AML-193 (cell line): ENCODE measurements around the gene KRTAP5-4.
"Not testable (repeated sequence)": the region's sequence is repeated elsewhere in the genome, so short reads cannot be mapped to it uniquely, and the experiment has no call there.

Source experiments
- DNase-seq, 2 experiments: peaks; one replicate each; lab custom pipeline; 2025; lab: John Stamatoyannopoulos, UW

KRTAP5-4 gene

GRCh38 chr11:1637628-1638027 is 15.7 kb upstream of the KRTAP5-4 start:
- no peak for DNase-seq

DNA sequence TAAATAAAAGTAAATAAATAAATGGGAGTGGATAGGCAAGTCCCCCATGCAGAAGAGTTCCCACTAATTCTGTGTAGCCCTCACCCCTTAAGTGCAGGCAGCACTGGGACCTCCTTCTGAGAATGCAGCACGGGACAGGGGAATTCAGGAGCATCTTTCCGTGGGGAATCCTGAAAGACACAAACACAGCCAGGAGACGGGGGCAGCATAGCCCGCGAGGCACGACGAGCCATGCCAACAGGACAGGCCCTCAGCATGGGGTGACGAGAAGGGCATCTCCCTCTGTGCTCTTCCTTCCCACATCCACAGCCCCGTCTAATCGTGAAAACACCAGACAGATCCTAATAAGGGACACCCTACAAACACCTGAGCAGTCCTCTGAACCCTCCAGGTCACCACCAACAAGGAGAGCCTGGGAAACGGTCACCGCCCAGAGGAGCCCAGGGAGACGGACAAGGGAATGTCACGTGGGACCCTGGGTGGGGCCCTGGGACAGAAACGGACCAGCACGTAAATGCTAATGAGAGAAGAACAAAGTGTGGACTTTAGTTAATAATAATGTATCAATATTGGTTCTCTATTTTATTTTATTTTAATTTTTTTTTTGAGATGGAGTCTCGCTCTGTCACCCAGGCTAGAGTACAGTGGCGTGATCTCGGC is 14.5 kb upstream of the KRTAP5-4 start:
- DNase-seq: no peak

- DNase-seq: no peak
These were observed 11.9 kb upstream of the KRTAP5-4 start for GRCh38 chr11:1633864-1634263.

DNA sequence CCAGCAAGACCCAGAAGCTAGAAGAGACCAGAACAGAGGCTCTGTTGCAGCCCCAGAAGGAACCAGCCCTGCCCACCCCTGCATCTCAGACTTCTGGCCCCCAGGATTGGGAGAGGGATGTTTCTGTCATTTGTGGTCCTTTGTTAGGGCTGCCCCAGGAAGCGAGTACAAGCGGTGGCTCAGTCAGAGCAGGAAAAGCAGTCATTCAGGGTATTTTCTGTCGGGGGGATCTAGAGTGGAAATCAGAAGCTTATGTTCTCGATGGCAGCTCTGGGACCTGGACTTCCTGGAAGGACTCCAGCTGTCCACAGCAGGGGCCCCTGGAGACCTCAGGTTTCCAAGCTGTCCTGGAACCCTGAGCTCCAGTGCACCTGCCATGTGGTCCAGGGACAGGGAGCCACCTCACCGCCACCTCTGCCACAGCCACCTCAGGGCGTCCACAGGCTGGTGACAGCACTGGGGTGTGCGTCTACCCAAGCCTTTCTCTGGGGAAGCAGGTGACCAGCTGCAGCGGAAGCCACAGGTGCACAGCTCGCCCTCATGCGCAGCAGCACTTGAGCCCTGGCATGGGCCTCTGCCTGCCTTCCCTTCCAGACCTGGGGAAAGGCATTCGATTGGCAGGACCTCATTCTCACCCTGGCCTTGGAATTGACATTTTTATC is 10.2 kb upstream of the KRTAP5-4 start:
- no peak for DNase-seq

DNA sequence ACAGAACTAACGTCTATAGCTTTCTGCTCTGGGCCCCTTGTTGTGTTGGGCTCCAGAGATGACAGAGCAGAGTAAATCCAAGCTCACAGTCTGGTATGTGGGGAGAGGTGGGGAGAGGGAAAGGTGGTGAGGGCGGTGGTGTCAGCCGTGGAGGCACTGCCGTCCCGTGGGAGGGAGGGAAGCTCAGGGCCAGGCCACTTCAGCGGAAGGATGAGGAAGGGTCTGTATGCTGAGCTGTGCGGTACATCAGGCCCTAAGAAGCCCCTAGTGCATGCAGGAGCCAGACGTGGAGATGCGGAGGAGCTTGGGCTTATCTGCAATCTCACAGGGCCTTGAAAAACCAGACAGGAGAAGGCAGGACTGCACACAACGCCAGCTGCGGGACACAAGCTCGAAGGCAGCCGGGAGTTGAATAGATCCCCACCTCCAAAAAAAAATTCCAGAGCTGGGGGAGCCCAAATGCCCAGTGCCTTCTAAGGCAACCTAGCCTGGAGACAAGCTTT is 9.2 kb upstream of the KRTAP5-4 start:
- no peak for DNase-seq

DNA sequence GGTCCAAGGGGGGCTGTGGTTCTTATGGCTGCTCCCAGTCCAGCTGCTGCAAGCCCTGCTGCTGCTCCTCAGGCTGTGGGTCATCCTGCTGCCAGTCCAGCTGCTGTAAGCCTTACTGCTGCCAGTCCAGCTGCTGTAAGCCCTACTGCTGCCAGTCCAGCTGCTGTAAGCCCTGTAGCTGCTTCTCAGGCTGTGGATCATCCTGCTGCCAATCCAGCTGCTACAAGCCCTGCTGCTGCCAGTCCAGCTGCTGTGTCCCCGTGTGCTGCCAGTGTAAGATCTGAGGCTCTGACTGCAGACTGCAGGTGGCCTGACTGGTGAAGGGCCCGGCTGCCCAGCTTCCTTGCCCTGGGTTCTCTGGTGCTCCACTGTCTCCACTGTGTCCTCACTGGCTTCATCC is 8.3 kb upstream of the KRTAP5-4 start:
- no peak for DNase-seq

- DNase-seq: no peak
These were observed 7.6 kb upstream of the KRTAP5-4 start, which contains the start of gene KRTAP5-5 for GRCh38 chr11:1629326-1630185. Gene KRTAP5-5 (plus strand): TSS chr11:1629775. CDS start chr11:1629841, 66 bp downstream.

DNA sequence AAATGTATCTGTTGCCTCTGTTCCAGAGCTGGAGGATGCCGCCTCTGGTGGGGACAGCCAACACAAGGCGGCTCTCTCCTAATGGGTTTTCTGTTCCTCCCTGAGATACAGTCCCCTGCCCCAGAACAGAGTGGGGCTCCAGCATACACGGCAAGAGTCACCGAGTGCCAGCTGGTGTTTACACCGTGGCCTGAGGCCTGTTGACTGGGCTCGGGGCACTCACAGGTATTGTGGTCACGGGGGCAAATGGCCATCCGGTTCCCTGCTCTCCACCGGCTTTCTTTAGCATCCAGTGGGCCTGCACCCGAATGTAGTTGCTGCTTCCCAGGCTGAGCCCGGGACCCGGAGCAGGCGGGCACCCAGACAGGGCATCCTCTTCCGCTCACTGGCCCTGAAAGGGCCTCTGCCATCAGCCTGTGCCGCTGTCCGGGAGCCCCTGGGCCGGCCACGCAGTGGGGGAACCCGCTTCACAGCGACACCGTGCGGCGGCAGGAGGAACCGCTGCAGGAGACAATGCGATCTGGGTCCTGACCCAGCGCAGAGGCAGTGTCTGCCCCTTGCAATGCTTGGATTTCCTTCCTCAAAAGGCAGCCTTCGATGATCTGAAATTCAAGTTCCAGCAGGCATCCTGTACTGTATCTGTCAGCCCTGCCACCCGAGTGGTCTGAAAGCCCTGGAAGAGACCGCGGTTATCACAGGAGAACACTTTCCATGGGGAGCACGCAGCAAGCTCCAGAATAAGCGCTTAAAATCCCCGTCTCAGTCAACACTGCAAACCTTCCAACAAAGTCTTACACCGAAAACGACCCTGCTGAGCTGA is 6.8 kb upstream of the KRTAP5-4 start:
- DNase-seq: peak; percentile 11 to 17

GRCh38 chr11:1625541-1625940 is 3.6 kb upstream of the KRTAP5-4 start:
- no peak for DNase-seq

DNA sequence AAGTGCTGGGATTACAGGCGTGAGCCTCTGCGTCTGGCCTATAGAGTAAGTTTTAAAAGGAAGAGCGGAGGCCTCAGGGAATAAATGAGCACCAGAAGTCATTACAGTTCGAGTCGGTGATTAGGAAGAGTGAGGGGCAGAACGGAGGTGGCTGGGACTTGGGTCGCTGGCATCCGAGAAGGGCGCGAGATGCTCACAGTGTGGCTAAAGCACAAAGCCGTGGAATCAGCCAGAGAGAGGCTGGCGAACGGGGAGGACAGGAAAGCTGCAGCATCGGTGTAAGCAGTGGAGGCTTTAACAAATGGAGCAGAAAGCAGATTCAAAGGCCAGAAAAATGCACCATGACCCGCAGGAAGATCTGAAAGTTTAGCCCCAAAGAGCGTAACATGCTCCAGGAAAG is 2.7 kb upstream of the KRTAP5-4 start:
- DNase-seq: no peak

- no peak for DNase-seq
These were observed 1.8 kb upstream of the KRTAP5-4 start for GRCh38 chr11:1623716-1624115.

DNA sequence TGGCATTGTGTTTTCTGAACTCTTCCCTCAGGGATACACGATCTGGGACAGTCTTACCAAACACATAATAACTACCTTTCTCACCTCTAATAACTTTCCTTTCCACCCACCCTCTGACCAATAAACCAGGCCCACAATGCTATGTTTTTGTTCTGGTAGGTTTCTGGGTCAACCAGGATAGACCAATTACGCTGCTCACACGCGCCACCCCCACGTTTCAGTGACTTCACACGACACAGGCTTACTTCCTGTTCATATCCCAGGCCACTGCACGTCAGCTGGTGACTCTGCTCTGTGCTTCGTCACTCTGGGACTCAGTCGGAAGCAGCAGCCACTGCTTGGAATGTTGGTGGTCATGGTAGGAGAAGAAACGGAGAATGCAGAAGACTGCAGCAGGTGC is 2.5 kb downstream of the KRTAP5-4 start:
- no peak for DNase-seq

DNA sequence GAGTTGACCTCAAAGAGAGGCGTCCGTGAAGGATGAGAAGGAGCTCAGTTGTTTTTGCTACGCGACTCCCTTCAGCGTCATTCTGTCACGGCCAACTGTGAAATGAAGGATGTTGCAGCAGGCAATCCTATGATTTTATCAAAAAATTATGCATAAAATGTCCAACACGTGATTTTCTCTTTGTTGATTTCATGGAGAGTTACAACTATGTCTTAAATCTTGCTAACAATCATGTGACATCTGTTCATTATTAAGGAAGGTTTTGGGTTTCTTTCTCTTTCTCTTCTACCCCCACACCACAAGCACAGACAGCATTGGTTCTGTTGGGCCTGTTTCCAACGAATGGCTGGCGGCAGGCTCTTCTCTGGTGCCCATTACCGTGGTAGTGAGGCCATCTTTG is 3.7 kb downstream of the KRTAP5-4 start:
- DNase-seq: no peak

- DNase-seq: no peak
These were observed 13.6 kb downstream of the KRTAP5-4 start, which contains the start of gene KRTAP5-3 for GRCh38 chr11:1608363-1608762. Gene KRTAP5-3 (minus strand): TSS chr11:1608463. CDS start chr11:1608385, 78 bp downstream.

- DNase-seq: not testable (repeated sequence)
These were observed 14.0 kb downstream of the KRTAP5-4 start for GRCh38 chr11:1607901-1608300.

DNA sequence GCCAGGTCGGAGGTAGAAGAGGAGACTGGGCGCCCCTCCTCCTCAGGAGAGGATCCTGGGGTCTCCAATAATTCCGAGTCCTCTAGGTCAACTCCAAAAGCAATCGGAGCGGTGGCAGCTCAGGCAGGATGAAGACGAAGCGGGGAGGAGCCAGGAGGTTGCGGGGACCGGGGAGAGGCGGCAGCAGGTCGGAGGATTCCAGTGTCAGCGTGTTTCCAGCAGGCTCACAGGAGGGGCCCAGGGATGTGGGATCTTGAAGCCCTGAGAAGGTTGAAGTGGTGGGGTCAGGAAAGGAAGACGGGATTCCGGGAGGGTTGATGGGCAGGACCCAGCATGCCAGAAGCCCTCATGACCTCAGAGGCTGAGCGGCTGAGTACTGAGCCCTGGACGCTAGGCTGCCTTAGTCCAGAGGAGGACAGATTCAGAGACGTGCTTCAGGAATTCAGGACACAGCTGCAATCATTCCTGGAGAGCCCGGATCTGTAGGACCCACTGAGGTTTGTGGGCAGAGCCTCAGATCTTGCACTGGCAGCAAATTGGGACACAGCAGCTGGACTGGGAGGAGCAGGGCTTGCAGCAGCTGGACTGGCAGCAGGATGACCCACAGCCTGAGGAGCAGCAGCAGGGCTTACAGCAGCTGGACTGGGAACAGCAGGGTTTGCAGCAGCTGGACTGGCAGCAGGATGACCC is 14.6 kb downstream of the KRTAP5-4 start:
- DNase-seq: not testable (repeated sequence)

- DNase-seq: not testable (repeated sequence)
These were observed 16.0 kb downstream of the KRTAP5-4 start for GRCh38 chr11:1605923-1606322.

GRCh38 chr11:1604711-1605110 is 17.2 kb downstream of the KRTAP5-4 start:
- no peak for DNase-seq

GRCh38 chr11:1604181-1604580 is 17.8 kb downstream of the KRTAP5-4 start:
- no peak for DNase-seq

- no peak for DNase-seq
These were observed 18.3 kb downstream of the KRTAP5-4 start for GRCh38 chr11:1603629-1604028.

GRCh38 chr11:1601663-1602062 is 20.3 kb downstream of the KRTAP5-4 start:
- not testable (repeated sequence) for DNase-seq
